Trophoblast cell (in vitro differentiated cells and primary cell): Measurements from ENCODE around the gene IP6K3.
A peak's percentile ranks its signal among the peaks of the same experiment; 100 is the strongest.

ENCODE experiments used
- DNase-seq, 2 donors: peaks; one replicate each; pipeline ENCODE4 v3.0.0-alpha.2; 2016
- H2AFZ ChIP-seq: 2 replicates; pipeline ENCODE4 v1.6.1; 2013; ENCODE audit warnings: low read length, moderate library complexity, mild to moderate bottlenecking; ENCODE audit not compliant: insufficient read depth, poor library complexity
- H2AK5ac ChIP-seq: 2 replicates; pipeline ENCODE4 v1.6.1; 2013; ENCODE audit warnings: mild to moderate bottlenecking, low read length
- H2BK120ac ChIP-seq: 2 replicates; pipeline ENCODE4 v1.6.1; 2013; ENCODE audit warnings: low read length, mild to moderate bottlenecking, moderate library complexity; ENCODE audit not compliant: insufficient read depth, poor library complexity
- H2BK12ac ChIP-seq: 2 replicates; pipeline ENCODE4 v1.6.1; 2013; ENCODE audit warnings: mild to moderate bottlenecking, low read length, moderate library complexity
- H2BK5ac ChIP-seq: 2 replicates; pipeline ENCODE4 v1.6.1; 2013; ENCODE audit warnings: low read length, low read depth, moderate library complexity, mild to moderate bottlenecking; ENCODE audit not compliant: poor library complexity
- H3K14ac ChIP-seq: 2 replicates; pipeline ENCODE4 v1.6.1; 2013; ENCODE audit warnings: mild to moderate bottlenecking, low read length
- H3K18ac ChIP-seq: 2 replicates; pipeline ENCODE4 v1.6.1; 2013; ENCODE audit warnings: mild to moderate bottlenecking, low read length
- H3K23ac ChIP-seq: 2 replicates; pipeline ENCODE4 v1.6.1; 2013; ENCODE audit warnings: low read length
- H3K27ac ChIP-seq: 2 replicates; pipeline ENCODE4 v1.5.1; 2013; ENCODE audit warnings: low read depth, mild to moderate bottlenecking, inconsistent platforms, low read length, moderate library complexity
- H3K27me3 ChIP-seq: 2 replicates; pipeline ENCODE4 v1.6.1; 2013; ENCODE audit warnings: inconsistent platforms, mild to moderate bottlenecking, low read length, moderate library complexity; ENCODE audit not compliant: insufficient read depth
- H3K36me3 ChIP-seq, 2 experiments: 1 replicate in 1 of 2; 2 replicates in 1 of 2; pipeline ENCODE4 v1.6.1; 2013; ENCODE audit warnings: low read length in 2 of 2, mild to moderate bottlenecking in 2 of 2, moderate library complexity in 1 of 2; ENCODE audit not compliant: insufficient read depth in 2 of 2, control insufficient read depth in 1 of 2
- H3K4ac ChIP-seq: 2 replicates; pipeline ENCODE4 v1.6.1; 2013; ENCODE audit warnings: low read depth, mild to moderate bottlenecking, low read length, moderate library complexity
- H3K4me1 ChIP-seq, 2 experiments: 1 replicate in 1 of 2; 2 replicates in 1 of 2; pipeline ENCODE4 v1.6.1; 2013; ENCODE audit warnings: low read length in 2 of 2, mild to moderate bottlenecking in 2 of 2, moderate library complexity in 1 of 2; ENCODE audit not compliant: insufficient read depth in 2 of 2, control insufficient read depth in 1 of 2
- H3K4me2 ChIP-seq: 2 replicates; pipeline ENCODE4 v1.6.1; 2013; ENCODE audit warnings: inconsistent platforms, mild to moderate bottlenecking, low read length, moderate library complexity
- H3K4me3 ChIP-seq: 2 replicates; pipeline ENCODE4 v1.5.1; 2013; ENCODE audit warnings: mild to moderate bottlenecking, low read depth, low read length, inconsistent platforms
- H3K79me1 ChIP-seq: one replicate; pipeline ENCODE4 v1.6.1; 2013; ENCODE audit warnings: low read length
- H3K79me2 ChIP-seq: 2 replicates; pipeline ENCODE4 v1.6.1; 2013; ENCODE audit warnings: low read length, mild to moderate bottlenecking; ENCODE audit not compliant: control insufficient read depth, insufficient read depth, poor library complexity
- H3K9ac ChIP-seq: 2 replicates; pipeline ENCODE4 v1.6.1; 2013; ENCODE audit warnings: mild to moderate bottlenecking, low read length
- H3K9me3 ChIP-seq: 2 replicates; pipeline ENCODE4 v1.6.1; 2013; ENCODE audit warnings: low read depth, mild to moderate bottlenecking, control low read depth, inconsistent platforms, low read length; ENCODE audit not compliant: insufficient read depth
- H4K12ac ChIP-seq: 2 replicates; pipeline ENCODE4 v1.6.1; 2013; ENCODE audit warnings: low read depth, mild to moderate bottlenecking, low read length, moderate library complexity
- H4K8ac ChIP-seq: 2 replicates; pipeline ENCODE4 v1.6.1; 2013; ENCODE audit warnings: low read depth, mild to moderate bottlenecking, low read length, moderate library complexity
- H4K91ac ChIP-seq: one replicate; pipeline ENCODE4 v1.6.1; 2013; ENCODE audit warnings: low read depth, mild to moderate bottlenecking, low read length, moderate library complexity
- WGBS: extraction: QIAGEN DNeasy Blood & Tissue Kit; methylation state at CpG from one replicate; pipeline ENCODE4 v1.1.7; 2013; ENCODE audit warnings: missing lambda C conversion rate; ENCODE audit not compliant: insufficient read length, insufficient coverage; ENCODE audit errors: extremely low coverage; 5-methylcytosine and 5-hydroxymethylcytosine counted together

The IP6K3 gene

DNA sequence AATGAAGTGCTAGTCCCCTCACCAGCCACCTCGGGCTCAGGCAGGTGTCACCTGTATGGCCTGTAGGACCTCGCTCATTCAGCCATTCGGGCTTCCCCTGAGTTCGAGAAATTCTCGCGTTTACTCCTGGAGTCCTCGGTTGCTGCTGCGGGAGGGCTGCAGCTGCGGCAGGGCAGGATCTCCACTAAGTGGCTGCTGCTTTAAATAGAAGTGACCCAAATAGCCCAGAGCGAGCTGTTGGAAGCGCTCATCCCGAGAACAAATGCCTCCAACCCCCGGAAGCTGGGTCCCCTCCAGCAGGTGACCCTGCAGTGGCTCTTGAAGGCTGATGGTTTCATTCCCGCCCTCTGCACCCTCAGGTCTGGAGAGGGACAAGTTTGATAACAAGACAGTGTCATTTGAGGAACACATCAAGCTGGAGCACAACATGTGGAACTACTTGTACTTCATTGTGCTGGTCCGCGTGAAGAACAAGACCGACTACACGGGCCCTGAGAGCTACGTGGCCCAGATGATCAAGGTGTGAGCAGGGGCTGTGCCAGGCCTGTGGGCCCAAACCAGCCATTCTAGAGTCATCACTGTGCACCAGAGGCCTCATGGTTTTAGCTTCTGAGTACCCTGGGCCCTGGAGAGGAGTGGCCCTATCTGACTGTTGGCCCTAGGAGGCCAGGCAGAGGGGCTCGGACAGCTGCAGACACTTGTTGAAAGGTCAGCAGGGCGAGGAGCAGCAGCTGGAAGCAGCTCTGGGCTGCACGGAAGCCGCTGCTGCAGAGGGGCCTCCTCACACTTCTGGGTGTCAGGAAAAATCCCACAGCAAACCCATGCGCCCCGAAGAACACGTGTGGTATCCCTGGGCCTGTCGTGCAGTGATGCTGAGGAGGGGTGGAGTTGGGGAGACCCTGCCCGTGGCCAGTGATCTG, 53.3 kb downstream of the IP6K3 start:
- no peak overlapping the region for H3K23ac ChIP-seq
- H2BK5ac ChIP-seq: no peak overlapping the region
- H3K36me3 ChIP-seq: peaks cover 47 to 48% of the 10 kb centered on the region in 2 experiments
- DNase-seq: no peak
- no CpG with 5 or more reads among the region's 28 CpGs for WGBS
- no peaks in the 10 kb centered on the region for H3K79me1 ChIP-seq
- no peak overlapping the region for H4K8ac ChIP-seq
- no peaks in the 10 kb centered on the region for H3K27me3 ChIP-seq
- no peak overlapping the region for H3K27ac ChIP-seq
- H3K79me2 ChIP-seq: no peaks in the 10 kb centered on the region
- H4K12ac ChIP-seq: no peak overlapping the region
- no peak overlapping the region for H3K4ac ChIP-seq
- no peak overlapping the region for H2BK12ac ChIP-seq
- H3K4me1 ChIP-seq: peaks cover 5 to 11% of the 10 kb centered on the region in 2 experiments
- no peak overlapping the region for H3K14ac ChIP-seq
- H3K4me3 ChIP-seq: no peak overlapping the region
- no peak overlapping the region for H2AFZ ChIP-seq
- peaks cover 4% of the 10 kb centered on the region for H3K9me3 ChIP-seq
- no peak overlapping the region for H3K4me2 ChIP-seq
- no peak overlapping the region for H3K18ac ChIP-seq
- H4K91ac ChIP-seq: no peak overlapping the region
- H2BK120ac ChIP-seq: no peak overlapping the region
- H3K9ac ChIP-seq: no peak overlapping the region
- no peak overlapping the region for H2AK5ac ChIP-seq

DNA sequence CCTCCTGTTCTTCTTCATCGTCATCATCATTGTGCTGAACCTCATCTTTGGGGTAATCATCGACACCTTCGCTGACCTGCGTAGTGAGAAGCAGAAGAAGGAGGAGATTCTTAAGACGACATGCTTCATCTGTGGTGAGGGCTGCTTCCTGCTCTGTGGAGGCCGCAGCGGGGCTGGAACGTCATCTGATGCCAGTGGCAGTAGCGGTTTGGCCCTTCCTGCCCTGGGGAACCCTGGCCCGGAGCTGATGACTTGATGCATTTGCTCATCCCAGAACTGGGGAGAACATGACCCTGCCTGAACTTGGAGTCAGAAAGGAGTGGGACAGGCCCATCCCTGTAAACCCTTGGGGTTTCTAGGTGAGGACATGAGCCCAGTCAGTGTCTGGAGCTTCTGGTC, 53.9 kb downstream of the IP6K3 start:
- Histone ChIP-seq H3K27me3 (no peaks in the 10 kb centered on the region), H4K91ac (no peak overlapping the region), H3K14ac (no peak overlapping the region), H2BK5ac (no peak overlapping the region), H2AK5ac (no peak overlapping the region), H3K27ac (no peak overlapping the region), H3K79me2 (no peaks in the 10 kb centered on the region), H3K18ac (no peak overlapping the region), H3K36me3 (peaks cover 43 to 45% of the 10 kb centered on the region in 2 experiments), H3K9ac (no peak overlapping the region), H3K9me3 (peaks cover 3% of the 10 kb centered on the region), H2BK120ac (no peak overlapping the region), H4K8ac (no peak overlapping the region), H2AFZ (no peak overlapping the region), H3K79me1 (no peaks in the 10 kb centered on the region), H3K4ac (no peak overlapping the region), H2BK12ac (no peak overlapping the region), H3K4me3 (no peak overlapping the region), H3K4me1 (peaks cover 5 to 11% of the 10 kb centered on the region in 2 experiments), H4K12ac (no peak overlapping the region), H3K4me2 (no peak overlapping the region), H3K23ac (no peak overlapping the region)
- no CpG with 5 or more reads among the region's 10 CpGs for WGBS
- no peak for DNase-seq

DNA sequence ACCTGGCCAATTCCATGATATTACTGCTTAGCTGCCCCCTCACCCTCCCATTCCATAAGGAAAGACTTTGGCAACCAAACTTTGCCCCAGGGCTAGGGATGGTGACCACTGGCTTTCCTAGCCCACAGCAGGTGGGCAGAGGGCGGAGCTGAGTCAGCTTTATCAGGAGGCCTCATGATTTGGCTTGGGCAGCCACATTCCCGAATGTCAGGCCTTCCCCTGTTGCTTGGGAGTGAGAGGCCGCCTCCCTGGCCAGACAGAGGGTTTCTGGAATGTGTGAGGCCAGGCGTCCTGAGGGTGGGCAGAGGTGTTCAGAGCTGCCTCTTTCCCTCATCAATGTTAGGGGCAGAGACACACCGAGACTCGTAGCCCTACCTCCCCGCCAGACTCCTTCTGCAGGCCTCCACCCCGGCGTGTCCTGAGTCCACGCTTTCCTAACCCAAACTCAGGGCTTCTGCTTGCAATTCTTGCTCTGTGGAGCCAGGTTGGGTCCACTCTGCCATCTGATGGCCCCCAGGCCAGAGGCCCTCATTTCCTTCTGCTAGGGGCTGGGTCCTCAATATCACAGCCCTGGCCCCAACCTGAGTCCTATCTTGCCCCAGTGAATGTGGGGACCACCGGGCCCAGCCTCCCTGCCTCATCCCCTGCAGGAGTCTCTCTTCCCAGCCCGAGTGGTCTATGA, 54.5 kb downstream of the IP6K3 start:
- Histone ChIP-seq H2BK120ac (no peak overlapping the region), H3K4me2 (no peak overlapping the region), H4K12ac (no peak overlapping the region), H3K18ac (no peak overlapping the region), H3K9ac (no peak overlapping the region), H3K36me3 (peaks cover 41% of the 10 kb centered on the region in 2 experiments), H3K14ac (no peak overlapping the region), H3K23ac (no peak overlapping the region), H4K91ac (no peak overlapping the region), H3K79me2 (no peaks in the 10 kb centered on the region), H3K27me3 (no peaks in the 10 kb centered on the region), H2AK5ac (no peak overlapping the region), H3K4me3 (no peak overlapping the region), H2AFZ (no peak overlapping the region), H3K9me3 (peaks cover 2% of the 10 kb centered on the region), H3K4me1 (peaks cover 5 to 11% of the 10 kb centered on the region in 2 experiments), H2BK5ac (no peak overlapping the region), H2BK12ac (no peak overlapping the region), H3K79me1 (no peaks in the 10 kb centered on the region), H4K8ac (no peak overlapping the region), H3K4ac (no peak overlapping the region), H3K27ac (no peak overlapping the region)
- DNase-seq: peak in 1 of 2 donors; percentile 44
- no CpG with 5 or more reads among the region's 12 CpGs for WGBS

DNA sequence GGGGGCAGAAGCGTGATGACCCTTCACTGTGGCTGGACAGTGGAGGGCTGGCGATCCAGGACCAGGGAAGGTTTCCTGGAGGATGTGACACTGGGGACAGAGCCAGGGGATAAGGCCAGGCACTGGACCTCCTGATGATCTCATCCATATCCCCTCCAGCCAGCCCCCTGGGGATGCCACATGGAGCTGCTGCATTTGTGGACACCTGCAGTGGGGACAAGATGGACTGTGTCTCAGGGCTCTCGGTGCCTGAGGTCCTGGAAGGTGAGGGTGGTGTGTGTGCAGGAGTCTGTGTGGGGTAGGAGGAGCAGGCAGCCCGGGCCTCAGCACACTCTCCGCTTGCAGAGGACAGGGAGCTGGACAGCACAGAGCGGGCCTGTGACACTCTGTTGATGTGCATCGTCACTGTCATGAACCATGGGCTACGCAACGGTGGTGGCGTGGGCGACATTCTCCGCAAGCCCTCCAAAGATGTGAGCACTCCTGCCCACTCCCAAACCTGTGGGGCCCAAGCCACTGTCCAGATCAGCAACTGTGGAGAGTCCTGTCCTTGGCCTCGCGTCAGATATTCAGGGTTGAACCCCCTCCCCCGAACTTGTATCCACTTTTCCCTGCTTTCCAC, 55.1 kb downstream of the IP6K3 start:
- Histone ChIP-seq H3K4me2 (no peak overlapping the region), H2BK12ac (no peak overlapping the region), H3K27me3 (no peaks in the 10 kb centered on the region), H2AK5ac (no peak overlapping the region), H3K79me1 (no peaks in the 10 kb centered on the region), H3K27ac (no peak overlapping the region), H3K4ac (no peak overlapping the region), H3K4me1 (peaks cover 5 to 11% of the 10 kb centered on the region in 2 experiments), H3K36me3 (peaks cover 35% of the 10 kb centered on the region in 2 experiments), H3K18ac (no peak overlapping the region), H4K91ac (no peak overlapping the region), H4K8ac (no peak overlapping the region), H3K79me2 (no peaks in the 10 kb centered on the region), H3K23ac (no peak overlapping the region), H3K4me3 (no peak overlapping the region), H3K9ac (no peak overlapping the region), H4K12ac (no peak overlapping the region), H3K9me3 (peaks cover 2% of the 10 kb centered on the region), H2AFZ (no peak overlapping the region), H2BK120ac (no peak overlapping the region), H3K14ac (no peak overlapping the region), H2BK5ac (no peak overlapping the region)
- DNase-seq: no peak
- WGBS: no CpG with 5 or more reads among the region's 15 CpGs
